ENCODE results near the gene ABCC8. TPM values are rescaled to one million over a fixed set of nuclear protein-coding genes. Genes with fewer than 3 reads are reported as not detected.

ABCC8 gene
- total and polyA plus RNA-seq, 2 donors (not counting 3 experiments of a cell fraction or from before 2014, with no cell fraction given), result not detected

DNA sequence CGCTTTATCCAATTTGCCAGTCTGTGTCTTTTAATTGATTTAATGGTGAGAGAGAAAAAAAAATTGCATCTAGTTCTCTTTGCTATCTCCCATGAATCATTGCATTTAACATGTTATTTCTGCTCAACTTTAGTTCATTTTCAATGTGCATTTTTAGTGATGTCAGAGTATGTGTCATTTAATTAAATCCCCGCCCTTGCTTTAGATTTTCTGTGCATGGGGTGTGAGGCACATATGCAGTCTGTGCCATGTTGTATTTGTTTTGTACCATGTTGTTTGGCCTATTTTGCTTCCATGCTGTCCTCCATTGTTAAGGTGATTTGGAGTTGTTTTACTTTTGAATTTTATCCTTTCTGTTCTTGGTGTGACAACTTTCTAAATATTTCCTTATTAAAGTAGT lies 133.4 kb downstream of the ABCC8 start:
- no peak overlapping the region for H2AFZ ChIP-seq (ENCODE audit: low read depth, low read length)
- DNase-seq (ENCODE audit: low read depth, low spot score), result no peak

More for the DNA sequence above, 133.4 kb downstream of the ABCC8 start:
- FAIRE-seq, result no peak
- Histone ChIP-seq H3K4me3 (replicated peaks in 1 of 3; ENCODE audit: insufficient read depth in 1 of 3, low read depth in 1 of 3, low read length in 3 of 3) (no peak overlapping the region), H3K9me3 (replicated peaks; ENCODE audit: control insufficient read depth, insufficient read depth, low read length) (no peaks in the 10 kb centered on the region), H3K27ac (ENCODE audit: insufficient read depth, low read depth, low read length) (no peak overlapping the region), H4K20me1 (replicated peaks; ENCODE audit: control insufficient read depth, extremely low read depth, insufficient read depth, low read length) (no peaks in the 10 kb centered on the region), H3K4me1 (ENCODE audit: control insufficient read depth, extremely low read depth, insufficient read depth, low read length) (no peaks in the 10 kb centered on the region), H3K4me2 (ENCODE audit: insufficient read depth, low read length) (no peak overlapping the region), H3K9me1 (replicated peaks; ENCODE audit: control insufficient read depth, extremely low read depth, insufficient read depth, low read length) (no peaks in the 10 kb centered on the region), H3K9ac (replicated peaks; ENCODE audit: extremely low read depth, insufficient read depth, low read length) (no peak overlapping the region), H3K36me3 (ENCODE audit: control insufficient read depth in 2 of 2, extremely low read depth in 1 of 2, insufficient read depth in 2 of 2, low read length in 2 of 2) (no peaks in the 10 kb centered on the region), H3K79me2 (ENCODE audit: control insufficient read depth, insufficient read depth, low read length) (no peaks in the 10 kb centered on the region), H3K27me3 (ENCODE audit: control insufficient read depth in 2 of 2, insufficient read depth in 2 of 2, low read length in 2 of 2) (no peaks in the 10 kb centered on the region)
- dilution Hi-C loops (cut with MboI; ENCODE audit: extremely low pct_ligation_motif_present, low sequenced_read_pairs), result no loop called here
- ChIA-PET POLR2A (no interaction called here), CTCF (no interaction called here)
- TF ChIP-seq, protein P1, sequence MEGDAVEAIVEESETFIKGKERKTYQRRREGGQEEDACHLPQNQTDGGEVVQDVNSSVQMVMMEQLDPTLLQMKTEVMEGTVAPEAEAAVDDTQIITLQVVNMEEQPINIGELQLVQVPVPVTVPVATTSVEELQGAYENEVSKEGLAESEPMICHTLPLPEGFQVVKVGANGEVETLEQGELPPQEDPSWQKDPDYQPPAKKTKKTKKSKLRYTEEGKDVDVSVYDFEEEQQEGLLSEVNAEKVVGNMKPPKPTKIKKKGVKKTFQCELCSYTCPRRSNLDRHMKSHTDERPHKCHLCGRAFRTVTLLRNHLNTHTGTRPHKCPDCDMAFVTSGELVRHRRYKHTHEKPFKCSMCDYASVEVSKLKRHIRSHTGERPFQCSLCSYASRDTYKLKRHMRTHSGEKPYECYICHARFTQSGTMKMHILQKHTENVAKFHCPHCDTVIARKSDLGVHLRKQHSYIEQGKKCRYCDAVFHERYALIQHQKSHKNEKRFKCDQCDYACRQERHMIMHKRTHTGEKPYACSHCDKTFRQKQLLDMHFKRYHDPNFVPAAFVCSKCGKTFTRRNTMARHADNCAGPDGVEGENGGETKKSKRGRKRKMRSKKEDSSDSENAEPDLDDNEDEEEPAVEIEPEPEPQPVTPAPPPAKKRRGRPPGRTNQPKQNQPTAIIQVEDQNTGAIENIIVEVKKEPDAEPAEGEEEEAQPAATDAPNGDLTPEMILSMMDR (IDR thresholded peaks at IDR 0.05; ENCODE audit: extremely low read depth in 1 of 2, insufficient read depth in 1 of 2, low read depth in 1 of 2, low read length in 2 of 2), result no peak
- no peak for TF ChIP-seq JUN (IDR thresholded peaks at IDR 0.05; ENCODE audit: borderline replicate concordance, insufficient read depth, insufficient read length, low read depth)
- no peak for TF ChIP-seq MYC (IDR thresholded peaks at IDR 0.05; ENCODE audit: low read depth, low read length)
- no peak for TF ChIP-seq GATA2 (IDR thresholded peaks at IDR 0.05; ENCODE audit: insufficient read depth, insufficient read length, low read depth, low read length)
- no peak for TF ChIP-seq POLR2AphosphoS5 (IDR thresholded peaks at IDR 0.05; ENCODE audit: insufficient read depth, low read depth, low read length)
- no peak for TF ChIP-seq POLR2A (IDR thresholded peaks at IDR 0.05; ENCODE audit: low read depth, low read length)
- TF ChIP-seq FOS (IDR thresholded peaks at IDR 0.05; ENCODE audit: borderline replicate concordance, insufficient read depth, low read length), result no peak
- no peak for TF ChIP-seq EZH2 (IDR thresholded peaks at IDR 0.05; ENCODE audit: borderline replicate concordance, low read depth, low read length, severe bottlenecking)
- no peak for TF ChIP-seq MAX (IDR thresholded peaks at IDR 0.05; ENCODE audit: insufficient read depth, insufficient read length)
- intact Hi-C loops (cut with micrococcal nuclease), result no loop called here
- BruUV-seq (replicated peaks), result no TSS peak

Other genes with a start within 250 kb of the ABCC8 start
- 114 and 123 TPM in 2 replicates for gene NUCB2, start 200.1 kb downstream of the ABCC8 start, total RNA-seq
- gene NUCB2, start 200.1 kb downstream of the ABCC8 start, polyA plus RNA-seq, result 28.2 and 41.9 TPM in 2 replicates
- gene NCR3LG1, start 125.0 kb downstream of the ABCC8 start, total RNA-seq, result 8.1 and 8.7 TPM in 2 replicates
- 1.9 and 2.2 TPM in 2 replicates for gene NCR3LG1, start 125.0 kb downstream of the ABCC8 start, polyA plus RNA-seq
- gene KCNJ11, start 88.2 kb downstream of the ABCC8 start, total RNA-seq, result not detected in 2 replicates
- gene KCNJ11, start 88.2 kb downstream of the ABCC8 start, polyA plus RNA-seq, result 0.04 TPM in 1 of 2 replicates, not detected in the other
- gene USH1C, start 67.6 kb upstream of the ABCC8 start, total RNA-seq, result not detected in 2 replicates
- not detected in 2 replicates for gene USH1C, start 67.6 kb upstream of the ABCC8 start, polyA plus RNA-seq
- not detected in 2 replicates for gene OTOG, start 70.4 kb upstream of the ABCC8 start, total RNA-seq
- gene OTOG, start 70.4 kb upstream of the ABCC8 start, polyA plus RNA-seq, result not detected in 2 replicates
- not detected in 2 replicates for gene MYOD1, start 242.7 kb upstream of the ABCC8 start, total RNA-seq
- gene MYOD1, start 242.7 kb upstream of the ABCC8 start, polyA plus RNA-seq, result not detected in 2 replicates

Data from endothelial cell of umbilical vein (primary cell).